Measurements from ENCODE around the gene EBLN2. TPM values are rescaled to one million over a fixed set of nuclear protein-coding genes. Genes with fewer than 3 reads are reported as not detected.

Gene EBLN2
- total RNA-seq, 1 experiment from 2014 or later, result 5.5 TPM

- DNase-seq (ENCODE audit: unreplicated experiment), result peak; percentile 91
- TF ChIP-seq, protein P1, sequence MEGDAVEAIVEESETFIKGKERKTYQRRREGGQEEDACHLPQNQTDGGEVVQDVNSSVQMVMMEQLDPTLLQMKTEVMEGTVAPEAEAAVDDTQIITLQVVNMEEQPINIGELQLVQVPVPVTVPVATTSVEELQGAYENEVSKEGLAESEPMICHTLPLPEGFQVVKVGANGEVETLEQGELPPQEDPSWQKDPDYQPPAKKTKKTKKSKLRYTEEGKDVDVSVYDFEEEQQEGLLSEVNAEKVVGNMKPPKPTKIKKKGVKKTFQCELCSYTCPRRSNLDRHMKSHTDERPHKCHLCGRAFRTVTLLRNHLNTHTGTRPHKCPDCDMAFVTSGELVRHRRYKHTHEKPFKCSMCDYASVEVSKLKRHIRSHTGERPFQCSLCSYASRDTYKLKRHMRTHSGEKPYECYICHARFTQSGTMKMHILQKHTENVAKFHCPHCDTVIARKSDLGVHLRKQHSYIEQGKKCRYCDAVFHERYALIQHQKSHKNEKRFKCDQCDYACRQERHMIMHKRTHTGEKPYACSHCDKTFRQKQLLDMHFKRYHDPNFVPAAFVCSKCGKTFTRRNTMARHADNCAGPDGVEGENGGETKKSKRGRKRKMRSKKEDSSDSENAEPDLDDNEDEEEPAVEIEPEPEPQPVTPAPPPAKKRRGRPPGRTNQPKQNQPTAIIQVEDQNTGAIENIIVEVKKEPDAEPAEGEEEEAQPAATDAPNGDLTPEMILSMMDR (IDR thresholded peaks at IDR 0.05; ENCODE audit: unreplicated experiment), result no peak
- Mint-ChIP-seq H3K27me3 (ENCODE audit: insufficient read depth, unreplicated experiment) (no peaks in the 10 kb centered on the region), H3K4me3 (ENCODE audit: unreplicated experiment) (no peak overlapping the region), H3K27ac (ENCODE audit: low read depth, unreplicated experiment) (peak overlapping the region; percentile 20), H3K4me1 (ENCODE audit: insufficient read depth, unreplicated experiment) (peaks cover 41% of the 10 kb centered on the region), H3K9me3 (ENCODE audit: unreplicated experiment) (no peaks in the 10 kb centered on the region), H3K36me3 (ENCODE audit: insufficient read depth, unreplicated experiment) (no peaks in the 10 kb centered on the region)
- CTCF ChIA-PET, result interaction anchor here (0.6 to 1.5 kb wide), 6 partner anchors 12 to 178 kb away, joined by 3 to 4 read pairs (median 4); no protein-coding TSS in a partner anchor
- BruUV-seq (replicated peaks), result no TSS peak
- POLR2A ChIA-PET, result interaction anchor here (0.6 to 1.3 kb wide), 5 partner anchors 9 to 31 kb away, joined by 3 to 4 read pairs (median 3); no protein-coding TSS in a partner anchor
- intact Hi-C loops (cut with micrococcal nuclease), result loop anchor here (2.0 kb wide), 1 partner anchor 33 kb away; the partner anchor contains the start of gene PPP4R2
Measured at GRCh38 chr3:73029321-73029796, 32.1 kb upstream of the EBLN2 start.

DNA sequence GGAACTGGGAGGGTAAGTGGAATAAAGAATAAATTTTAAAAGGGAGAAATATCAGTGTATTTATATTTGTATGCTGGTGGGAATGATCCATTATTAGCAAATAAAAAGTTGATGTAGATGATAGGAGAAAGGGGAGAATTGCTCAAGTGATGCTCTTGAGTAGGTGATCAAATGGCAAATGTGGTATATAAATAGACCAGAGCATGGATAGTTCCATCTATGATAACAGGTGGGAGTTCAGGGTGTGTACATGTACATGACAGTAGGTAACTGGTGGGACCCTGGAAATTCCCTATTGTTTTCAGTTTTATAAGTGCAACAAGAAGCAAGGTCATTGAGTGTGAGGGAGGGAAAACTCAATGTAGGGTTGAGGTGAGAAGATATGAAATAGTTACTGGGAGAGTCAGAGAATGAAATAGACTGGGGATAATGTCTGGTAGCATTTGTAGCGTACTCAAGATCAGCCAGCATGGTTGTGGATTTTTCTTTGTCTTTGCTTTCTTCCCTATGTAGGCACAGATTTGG is 31.3 kb upstream of the EBLN2 start:
- H3K36me3 Mint-ChIP-seq (ENCODE audit: insufficient read depth, unreplicated experiment), result no peaks in the 10 kb centered on the region
- DNase-seq (ENCODE audit: unreplicated experiment), result no peak
- no peak overlapping the region for H3K4me3 Mint-ChIP-seq (ENCODE audit: unreplicated experiment)
- ChIA-PET CTCF (interaction anchor here (1.8 kb wide), 1 partner anchor 27 kb away, joined by 4 read pairs; no protein-coding TSS in a partner anchor), POLR2A (interaction anchor here (0.6 to 1.5 kb wide), 2 partner anchors 15 to 32 kb away, joined by 3 to 5 read pairs; no protein-coding TSS in a partner anchor)
- H3K27ac Mint-ChIP-seq (ENCODE audit: low read depth, unreplicated experiment), result peak overlapping the region; percentile 20
- H3K27me3 Mint-ChIP-seq (ENCODE audit: insufficient read depth, unreplicated experiment), result no peaks in the 10 kb centered on the region
- no peaks in the 10 kb centered on the region for H3K9me3 Mint-ChIP-seq (ENCODE audit: unreplicated experiment)
- H3K4me1 Mint-ChIP-seq (ENCODE audit: insufficient read depth, unreplicated experiment), result peaks cover 34% of the 10 kb centered on the region
- no TSS peak for BruUV-seq (replicated peaks)
- intact Hi-C loops (cut with micrococcal nuclease), result no loop called here
- TF ChIP-seq, protein P1 (IDR thresholded peaks at IDR 0.05; ENCODE audit: unreplicated experiment), result no peak

- BruUV-seq (replicated peaks), result no TSS peak
- CTCF ChIA-PET, result interaction anchor here (1.8 kb wide), 1 partner anchor 25 kb away, joined by 4 read pairs; no protein-coding TSS in a partner anchor
- peaks cover 27% of the 10 kb centered on the region for H3K4me1 Mint-ChIP-seq (ENCODE audit: insufficient read depth, unreplicated experiment)
- DNase-seq (ENCODE audit: unreplicated experiment), result no peak
- no peaks in the 10 kb centered on the region for H3K27me3 Mint-ChIP-seq (ENCODE audit: insufficient read depth, unreplicated experiment)
- H3K36me3 Mint-ChIP-seq (ENCODE audit: insufficient read depth, unreplicated experiment), result no peaks in the 10 kb centered on the region
- TF ChIP-seq, protein P1 (IDR thresholded peaks at IDR 0.05; ENCODE audit: unreplicated experiment), result no peak
- no peaks in the 10 kb centered on the region for H3K9me3 Mint-ChIP-seq (ENCODE audit: unreplicated experiment)
- POLR2A ChIA-PET, result interaction anchor here (0.9 to 1.5 kb wide), 3 partner anchors 14 to 35 kb away, joined by 3 to 5 read pairs (median 5); partner anchors contain the start of gene PPP4R2
- H3K4me3 Mint-ChIP-seq (ENCODE audit: unreplicated experiment), result no peak overlapping the region
- intact Hi-C loops (cut with micrococcal nuclease), result no loop called here
- H3K27ac Mint-ChIP-seq (ENCODE audit: low read depth, unreplicated experiment), result no peak overlapping the region
Measured at GRCh38 chr3:73031573-73032103, 29.8 kb upstream of the EBLN2 start.
